22Rv1 (cell line): ENCODE results near the gene UBAP1L.

Experiments
- ZFX ChIP-seq: fragments of 450-650 bp; IDR thresholded peaks from 2 replicates; pipeline ENCODE4 v1.6.1; 2017; ENCODE audit warnings: antibody characterized with exemption, borderline replicate concordance
- TF ChIP-seq, protein P1 (sequence below): fragments of 450-650 bp; IDR thresholded peaks from 2 replicates; pipeline ENCODE4 v1.5.1; 2017; ENCODE audit warnings: mild to moderate bottlenecking

DNA sequence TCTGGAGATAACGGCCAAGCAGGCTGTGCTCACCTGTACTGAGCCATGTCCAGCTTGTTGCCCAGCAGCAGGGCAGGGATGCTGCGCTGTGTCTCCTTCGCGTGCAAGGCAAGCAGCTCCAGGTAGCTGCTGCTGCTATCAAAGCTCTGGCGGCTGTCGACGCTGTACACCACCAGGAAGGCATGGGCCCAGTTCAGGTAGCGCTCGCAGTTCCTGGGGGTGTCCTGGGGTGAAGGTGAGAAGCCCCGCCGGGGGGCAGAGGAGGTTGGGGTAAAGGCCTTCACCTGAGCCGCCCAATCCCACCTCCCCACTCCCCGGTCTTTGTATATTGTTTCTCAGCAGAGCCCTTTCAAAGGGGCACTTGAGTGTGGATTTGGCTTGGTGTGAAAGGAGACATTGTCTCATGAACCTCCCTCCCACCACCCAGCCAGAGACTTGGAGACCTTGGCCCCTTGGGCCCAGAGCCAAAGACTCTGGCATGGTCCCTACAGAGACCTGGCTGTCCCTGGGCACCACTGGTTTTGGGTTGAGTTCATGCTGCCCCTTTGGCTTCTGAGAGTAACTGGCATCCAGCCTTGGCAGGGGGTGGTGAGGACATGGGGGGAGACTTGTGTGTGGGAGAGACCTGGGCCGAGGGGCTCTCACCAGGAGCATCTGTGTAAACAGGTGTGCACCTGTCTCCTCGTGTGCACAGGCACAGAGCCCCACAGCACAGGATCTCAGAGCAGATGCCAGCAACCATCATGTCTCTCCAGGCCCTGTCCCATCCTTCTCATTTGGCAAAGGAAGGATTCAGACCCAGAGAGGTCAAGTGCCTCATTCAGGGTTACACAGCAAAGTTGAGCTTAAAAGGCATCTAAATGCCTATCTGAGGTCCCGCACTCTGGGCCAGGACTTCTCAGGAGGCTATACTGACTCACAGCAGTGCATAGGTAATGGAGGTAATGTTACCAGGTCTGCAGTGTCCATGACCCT is 56.3 kb downstream of the UBAP1L start:
- TF ChIP-seq, protein P1, sequence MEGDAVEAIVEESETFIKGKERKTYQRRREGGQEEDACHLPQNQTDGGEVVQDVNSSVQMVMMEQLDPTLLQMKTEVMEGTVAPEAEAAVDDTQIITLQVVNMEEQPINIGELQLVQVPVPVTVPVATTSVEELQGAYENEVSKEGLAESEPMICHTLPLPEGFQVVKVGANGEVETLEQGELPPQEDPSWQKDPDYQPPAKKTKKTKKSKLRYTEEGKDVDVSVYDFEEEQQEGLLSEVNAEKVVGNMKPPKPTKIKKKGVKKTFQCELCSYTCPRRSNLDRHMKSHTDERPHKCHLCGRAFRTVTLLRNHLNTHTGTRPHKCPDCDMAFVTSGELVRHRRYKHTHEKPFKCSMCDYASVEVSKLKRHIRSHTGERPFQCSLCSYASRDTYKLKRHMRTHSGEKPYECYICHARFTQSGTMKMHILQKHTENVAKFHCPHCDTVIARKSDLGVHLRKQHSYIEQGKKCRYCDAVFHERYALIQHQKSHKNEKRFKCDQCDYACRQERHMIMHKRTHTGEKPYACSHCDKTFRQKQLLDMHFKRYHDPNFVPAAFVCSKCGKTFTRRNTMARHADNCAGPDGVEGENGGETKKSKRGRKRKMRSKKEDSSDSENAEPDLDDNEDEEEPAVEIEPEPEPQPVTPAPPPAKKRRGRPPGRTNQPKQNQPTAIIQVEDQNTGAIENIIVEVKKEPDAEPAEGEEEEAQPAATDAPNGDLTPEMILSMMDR: no peak
- TF ChIP-seq ZFX: no peak
